Ramos (cell line): ENCODE data around the gene SNRK.

Experiments used
- in situ Hi-C: fragments of 300-500 bp; cut with MboI; formaldehyde crosslinking; loops from one replicate; pipeline ENCODE4 v1.14.3; 2022; ENCODE audit warnings: low sequenced_read_pairs; ENCODE audit not compliant: unreplicated experiment

The SNRK gene, protein sequence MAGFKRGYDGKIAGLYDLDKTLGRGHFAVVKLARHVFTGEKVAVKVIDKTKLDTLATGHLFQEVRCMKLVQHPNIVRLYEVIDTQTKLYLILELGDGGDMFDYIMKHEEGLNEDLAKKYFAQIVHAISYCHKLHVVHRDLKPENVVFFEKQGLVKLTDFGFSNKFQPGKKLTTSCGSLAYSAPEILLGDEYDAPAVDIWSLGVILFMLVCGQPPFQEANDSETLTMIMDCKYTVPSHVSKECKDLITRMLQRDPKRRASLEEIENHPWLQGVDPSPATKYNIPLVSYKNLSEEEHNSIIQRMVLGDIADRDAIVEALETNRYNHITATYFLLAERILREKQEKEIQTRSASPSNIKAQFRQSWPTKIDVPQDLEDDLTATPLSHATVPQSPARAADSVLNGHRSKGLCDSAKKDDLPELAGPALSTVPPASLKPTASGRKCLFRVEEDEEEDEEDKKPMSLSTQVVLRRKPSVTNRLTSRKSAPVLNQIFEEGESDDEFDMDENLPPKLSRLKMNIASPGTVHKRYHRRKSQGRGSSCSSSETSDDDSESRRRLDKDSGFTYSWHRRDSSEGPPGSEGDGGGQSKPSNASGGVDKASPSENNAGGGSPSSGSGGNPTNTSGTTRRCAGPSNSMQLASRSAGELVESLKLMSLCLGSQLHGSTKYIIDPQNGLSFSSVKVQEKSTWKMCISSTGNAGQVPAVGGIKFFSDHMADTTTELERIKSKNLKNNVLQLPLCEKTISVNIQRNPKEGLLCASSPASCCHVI

GRCh38 chr3:43286115-43286840, at the start of gene SNRK:
Gene SNRK (plus strand): TSS chr3:43286540. CDS start chr3:43303204, 16,664 bp downstream.
- in situ Hi-C loops = no loop called here

- in situ Hi-C loops = no loop called here
Observed at GRCh38 chr3:43238801-43239200, 47.5 kb upstream of the SNRK start.

DNA sequence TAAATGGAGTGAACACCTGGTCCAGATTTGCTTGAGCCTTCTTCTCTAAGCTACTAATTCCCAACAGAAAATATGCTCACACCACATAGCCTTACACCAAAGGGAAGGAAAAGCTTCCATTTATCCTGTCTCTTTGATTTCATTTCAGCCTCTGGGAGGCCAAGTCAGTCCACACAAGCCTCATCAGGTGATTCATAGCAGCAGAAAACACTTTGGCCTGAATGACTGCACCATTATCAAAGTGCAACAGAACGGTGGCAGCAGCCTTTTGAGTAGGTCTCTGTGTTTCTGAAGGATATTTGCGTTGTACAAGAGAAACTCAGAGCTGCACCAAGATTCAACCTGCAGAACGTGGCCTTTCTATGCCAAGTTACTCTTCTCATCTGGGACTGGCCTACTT, 46.6 kb upstream of the SNRK start:
- in situ Hi-C loops = no loop called here

GRCh38 chr3:43243590-43244587, 42.5 kb upstream of the SNRK start:
- in situ Hi-C loops = no loop called here

- in situ Hi-C loops = no loop called here
Observed at GRCh38 chr3:43244694-43245093, 41.6 kb upstream of the SNRK start.

DNA sequence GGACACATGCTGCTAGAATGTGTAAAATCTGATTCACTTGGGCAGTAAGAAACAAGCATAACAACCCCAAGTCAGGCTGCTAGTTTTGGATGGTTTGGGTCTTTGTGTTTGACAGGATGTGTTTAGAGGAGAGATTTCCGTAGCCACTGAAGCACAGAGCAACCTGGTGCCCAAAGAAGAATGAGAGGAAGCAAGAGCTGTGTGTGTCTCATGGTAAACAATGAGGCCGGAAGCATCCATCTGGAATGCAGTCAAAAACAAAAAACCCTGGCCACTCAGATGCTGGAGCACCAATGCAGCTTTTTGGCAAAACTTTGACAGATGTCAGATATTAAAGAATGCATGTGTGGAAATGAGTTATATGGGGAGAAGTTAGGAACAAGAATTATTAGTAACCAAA, 39.4 kb upstream of the SNRK start:
- in situ Hi-C loops = no loop called here

- in situ Hi-C loops = no loop called here
Observed at GRCh38 chr3:43247561-43248184, 38.7 kb upstream of the SNRK start.

GRCh38 chr3:43248185-43248583, 38.2 kb upstream of the SNRK start:
- in situ Hi-C loops = no loop called here

GRCh38 chr3:43248973-43249372, 37.4 kb upstream of the SNRK start:
- in situ Hi-C loops = no loop called here

DNA sequence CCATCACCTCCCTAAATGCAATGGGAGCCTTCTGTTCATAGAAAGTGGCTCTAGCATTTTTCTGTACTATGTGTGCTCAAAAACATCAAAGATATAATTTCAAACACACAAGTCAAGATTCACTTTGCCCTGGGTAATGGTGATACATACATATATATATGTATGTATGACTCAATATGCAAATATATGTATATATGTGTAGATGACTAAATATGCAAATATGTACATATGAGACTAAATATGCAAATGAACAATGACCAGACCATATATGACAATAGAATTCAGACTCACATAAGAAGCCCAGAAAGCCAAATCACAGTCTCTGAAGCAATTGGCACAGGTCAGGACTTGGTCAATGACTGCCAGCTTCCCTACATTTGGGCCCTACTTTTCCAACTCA, 36.9 kb upstream of the SNRK start:
- in situ Hi-C loops = no loop called here

- in situ Hi-C loops = no loop called here
Observed at GRCh38 chr3:43253294-43253693, 33.0 kb upstream of the SNRK start.

DNA sequence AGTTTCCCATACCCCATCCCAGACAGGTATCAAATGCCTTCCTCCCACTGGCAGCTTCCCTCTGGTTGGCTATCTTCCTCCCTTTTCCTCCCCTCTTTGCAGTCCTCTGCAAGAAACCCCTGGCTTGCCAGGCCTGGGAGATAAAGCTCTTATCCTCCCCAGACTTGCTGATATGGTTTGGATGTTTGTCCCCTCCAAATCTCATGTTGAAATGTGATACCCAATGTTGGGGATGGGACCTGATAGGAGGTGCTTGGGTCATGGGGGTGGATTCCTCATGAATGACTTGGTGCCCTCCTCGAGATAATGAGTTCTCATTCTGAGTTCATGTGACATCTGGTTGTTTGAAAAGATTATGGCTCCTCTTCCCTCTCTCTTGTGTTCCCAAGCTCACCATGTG, 32.2 kb upstream of the SNRK start:
- in situ Hi-C loops = no loop called here

DNA sequence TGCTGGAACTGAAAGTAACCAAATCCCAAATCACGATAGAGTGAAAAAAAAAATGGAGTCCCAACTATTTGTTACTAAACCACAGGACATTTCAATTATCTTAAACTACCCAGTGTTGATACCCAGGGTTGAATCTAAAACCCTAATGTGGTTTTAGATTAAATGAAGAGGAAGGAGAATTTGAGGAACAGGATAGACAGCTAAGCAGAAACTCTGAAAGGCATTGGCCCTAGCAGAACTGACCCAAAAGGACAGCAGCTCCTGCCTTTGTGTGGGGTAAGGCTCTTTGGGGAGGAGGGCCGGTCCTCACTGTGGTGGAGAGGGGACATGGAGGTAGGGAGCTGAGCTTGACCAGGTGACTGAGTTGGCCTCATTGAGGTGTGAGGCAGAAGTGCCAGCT, 30.7 kb upstream of the SNRK start:
- in situ Hi-C loops = no loop called here

DNA sequence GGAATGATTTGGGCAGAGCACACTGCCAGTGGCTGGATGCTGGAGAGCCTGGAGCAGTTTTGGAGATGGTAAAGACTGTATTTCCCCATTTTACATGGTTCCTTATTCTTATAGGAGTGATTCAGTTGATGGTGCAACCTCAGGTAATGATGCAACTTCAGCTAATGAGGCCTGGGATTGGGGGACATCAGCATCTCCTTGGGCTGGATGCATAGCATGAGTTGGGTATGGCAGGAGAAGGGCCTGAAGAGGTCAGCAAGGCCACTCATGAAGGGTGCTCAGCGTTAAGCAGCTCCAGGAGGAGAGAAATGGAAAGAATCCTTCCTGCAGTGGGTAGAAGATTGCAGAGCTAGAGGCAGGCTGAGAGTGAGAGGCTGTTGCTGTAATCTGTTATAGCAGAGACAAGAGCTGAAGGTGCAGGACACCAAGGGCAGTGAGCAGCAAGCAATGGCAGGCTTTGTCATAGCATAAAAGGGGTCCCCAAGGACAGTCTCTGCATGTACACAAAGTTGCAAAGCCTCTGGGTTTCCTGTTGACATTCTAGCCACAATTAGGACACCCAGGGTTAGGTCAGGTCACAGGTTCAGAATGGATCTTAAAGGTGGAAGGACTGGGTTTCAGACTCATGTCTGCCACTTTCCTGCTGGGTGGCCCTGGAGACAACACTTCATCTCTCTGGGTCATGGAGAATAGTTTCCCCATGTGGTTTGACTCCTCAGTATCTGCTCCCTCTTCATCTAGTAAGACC, 29.5 kb upstream of the SNRK start:
- in situ Hi-C loops = no loop called here

DNA sequence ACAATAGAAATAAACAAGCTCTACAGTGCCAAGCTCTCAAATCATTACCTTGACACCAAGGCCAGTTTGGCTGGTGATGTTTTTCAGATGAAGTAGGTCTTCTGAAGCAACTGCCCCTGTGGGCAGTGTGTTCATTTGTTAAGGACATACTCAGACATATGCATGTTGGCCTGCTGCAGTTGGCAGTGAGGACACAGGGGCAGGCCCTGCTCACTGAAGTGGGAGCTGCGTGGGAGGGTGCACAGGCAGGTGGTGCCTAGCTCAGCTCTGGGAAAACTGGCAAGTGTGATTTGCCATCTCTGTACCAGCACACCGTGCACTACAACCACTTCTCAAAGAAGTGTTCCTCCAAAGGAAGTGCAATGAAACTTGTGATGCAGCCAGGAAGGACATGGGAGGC, 28.5 kb upstream of the SNRK start:
- in situ Hi-C loops = no loop called here

GRCh38 chr3:43259626-43260025, 26.7 kb upstream of the SNRK start:
- in situ Hi-C loops = no loop called here

DNA sequence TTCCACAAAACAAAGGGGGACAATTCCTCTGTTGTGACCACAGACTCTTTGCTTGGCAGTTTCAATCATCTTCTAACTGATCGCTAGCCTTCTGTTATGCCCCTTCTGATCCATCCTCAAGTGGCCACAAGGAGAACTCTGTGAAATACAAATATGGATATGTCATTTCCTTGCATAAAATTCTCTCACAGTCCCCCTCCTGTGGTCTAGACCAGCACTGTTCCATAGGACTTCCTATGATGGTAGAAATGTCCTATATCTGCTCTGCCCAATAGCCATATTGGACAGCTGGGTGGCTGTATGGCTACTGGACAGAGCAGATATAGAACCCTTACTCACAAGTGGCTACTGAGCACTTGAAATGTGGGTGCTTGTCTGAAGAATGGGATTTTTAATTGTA, 25.9 kb upstream of the SNRK start:
- in situ Hi-C loops = no loop called here

DNA sequence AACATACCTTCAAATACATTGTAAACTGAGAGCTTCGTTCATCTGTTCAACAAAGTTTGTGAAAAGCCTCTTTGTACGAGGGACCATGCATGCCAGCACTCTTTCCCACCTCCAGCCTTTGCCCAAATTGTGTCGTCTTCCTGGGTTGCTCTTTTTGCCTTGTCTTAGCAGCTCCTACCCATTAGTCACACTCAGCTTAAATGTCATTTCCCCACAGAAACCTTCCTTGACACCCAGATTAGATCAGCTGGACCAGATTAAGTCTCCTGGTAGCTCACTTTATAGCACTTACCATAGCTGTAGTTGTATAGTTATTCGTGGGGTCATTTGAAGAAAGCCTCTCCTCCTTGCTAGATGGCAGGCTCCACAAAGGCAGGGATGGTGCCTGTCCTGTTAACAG, 24.1 kb upstream of the SNRK start:
- in situ Hi-C loops = no loop called here

DNA sequence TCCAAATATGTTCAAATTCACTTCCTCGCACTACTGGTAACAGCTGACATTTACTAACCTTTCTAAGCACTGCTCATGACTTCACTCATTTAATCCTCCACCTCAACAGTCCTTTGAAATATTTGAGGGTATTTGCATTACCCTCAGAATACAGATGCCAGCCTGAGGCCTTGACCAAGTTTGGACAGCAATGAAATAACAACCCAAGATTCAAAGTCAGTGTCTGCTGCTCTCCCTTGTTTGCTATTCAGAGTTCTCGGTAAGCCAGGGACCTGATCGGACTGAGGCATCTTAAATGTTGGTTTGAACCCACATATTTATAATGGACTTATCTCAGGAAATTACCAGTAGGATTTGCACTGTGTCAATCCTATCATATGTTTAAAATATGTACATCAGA, 19.9 kb upstream of the SNRK start:
- in situ Hi-C loops = no loop called here
